ENCODE results near the gene SELENON.

SELENON gene

GRCh38 chr1:25867210-25867991 lies 67.4 kb downstream of the SELENON start:
- no peak for DNase-seq

Measured in activated gamma-delta T cell (primary cell).